Suprapubic skin (tissue), 3 donors: Measurements from ENCODE around the gene MAN2B1.

ENCODE experiments used
- CTCF ChIP-seq, 2 donors: fragments of 200-600 bp in 1 of 2; fragments of 450-650 bp in 1 of 2; sonication (generic) in 1 of 2; IDR thresholded peaks; one replicate each; pipeline ENCODE4 v1.5.1; 2016 to 2019; ENCODE audit warnings: antibody characterized with exemption in 2 of 2, mild to moderate bottlenecking in 1 of 2, moderate library complexity in 1 of 2
- POLR2A ChIP-seq, 2 donors: fragments of 450-650 bp; IDR thresholded peaks; one replicate each; pipeline ENCODE4 v1.6.1; 2017; ENCODE audit warnings: antibody characterized with exemption in 2 of 2, mild to moderate bottlenecking in 2 of 2, moderate library complexity in 2 of 2

DNA sequence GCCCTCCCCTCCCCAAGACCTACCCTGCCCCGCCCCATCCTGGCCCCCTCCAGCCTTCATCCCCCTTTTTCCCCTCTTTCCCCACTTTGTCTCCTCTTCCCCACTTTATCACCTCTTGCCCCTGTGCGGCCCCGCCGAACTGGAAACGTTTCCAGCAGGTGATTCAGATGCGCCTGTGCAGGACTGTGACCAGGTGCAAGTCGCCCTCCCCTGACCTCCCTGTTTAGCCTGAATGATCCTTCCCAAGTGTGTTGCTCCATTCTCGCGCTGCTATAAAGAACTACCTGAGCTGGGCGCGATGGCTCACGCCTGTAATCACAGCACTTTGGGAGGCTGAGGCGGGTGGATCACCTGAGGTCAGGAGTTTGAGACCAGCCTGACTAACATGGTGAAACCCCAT is 29.9 kb downstream of the MAN2B1 start:
- TF ChIP-seq CTCF (IDR thresholded peaks at IDR 0.05) (no peak), POLR2A (IDR thresholded peaks at IDR 0.05) (no peak)
